ENCODE data around the gene FAM229B. TPM values are rescaled to one million over a fixed set of nuclear protein-coding genes. Genes with fewer than 3 reads are reported as not detected.

Gene FAM229B
- total and polyA plus RNA-seq, 4 experiments from 2014 or later = 1.7 to 7.6 (median 2.9) TPM

DNA sequence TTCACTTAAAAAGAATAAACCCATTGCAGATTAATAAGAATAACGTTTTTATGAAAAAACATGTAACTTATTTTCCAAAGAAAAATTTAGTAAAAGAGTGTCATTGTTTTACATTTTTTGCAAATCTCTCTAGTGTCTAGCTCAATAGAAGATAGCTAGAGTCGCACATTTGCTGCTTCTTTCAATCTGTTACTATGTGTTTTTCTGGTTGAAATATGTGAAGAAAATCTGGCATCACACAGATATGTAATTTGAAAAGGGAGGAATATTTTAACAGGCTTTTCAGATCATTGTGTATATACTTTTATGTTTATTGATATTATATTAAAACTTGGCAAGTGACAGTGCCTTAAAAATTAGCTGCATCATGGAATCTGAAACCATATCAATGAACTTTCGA is 24.4 kb upstream of the FAM229B start:
- Mint-ChIP-seq H3K27ac (no peak overlapping the region), H3K36me3 (no peaks in the 10 kb centered on the region), H3K4me1 (no peaks in the 10 kb centered on the region), H3K27me3 (peaks cover 0 to 1% of the 10 kb centered on the region in 2 donors), H3K4me3 (no peak overlapping the region), H3K9me3 (no peaks in the 10 kb centered on the region)
- Histone ChIP-seq H3K4me3 (ENCODE audit: low read length in 2 of 2) (no peak overlapping the region), H3K27me3 (ENCODE audit: insufficient read depth, low read length) (no peaks in the 10 kb centered on the region), H3K9me3 (ENCODE audit: control insufficient read depth in 1 of 2, low read length in 2 of 2) (no peaks in the 10 kb centered on the region), H3K27ac (ENCODE audit: low read depth, low read length) (no peak overlapping the region), H3K36me3 (ENCODE audit: insufficient read depth, low read length) (no peaks in the 10 kb centered on the region), H3K4me1 (ENCODE audit: insufficient read depth, low read length) (no peaks in the 10 kb centered on the region)
- CTCF ChIA-PET (ENCODE audit: partially characterized antibody) = no interaction called here
- intact Hi-C loops (cut with micrococcal nuclease) = no loop called here
- POLR2A ChIA-PET (ENCODE audit: partially characterized antibody) = no interaction called here
- no peak for DNase-seq

DNA sequence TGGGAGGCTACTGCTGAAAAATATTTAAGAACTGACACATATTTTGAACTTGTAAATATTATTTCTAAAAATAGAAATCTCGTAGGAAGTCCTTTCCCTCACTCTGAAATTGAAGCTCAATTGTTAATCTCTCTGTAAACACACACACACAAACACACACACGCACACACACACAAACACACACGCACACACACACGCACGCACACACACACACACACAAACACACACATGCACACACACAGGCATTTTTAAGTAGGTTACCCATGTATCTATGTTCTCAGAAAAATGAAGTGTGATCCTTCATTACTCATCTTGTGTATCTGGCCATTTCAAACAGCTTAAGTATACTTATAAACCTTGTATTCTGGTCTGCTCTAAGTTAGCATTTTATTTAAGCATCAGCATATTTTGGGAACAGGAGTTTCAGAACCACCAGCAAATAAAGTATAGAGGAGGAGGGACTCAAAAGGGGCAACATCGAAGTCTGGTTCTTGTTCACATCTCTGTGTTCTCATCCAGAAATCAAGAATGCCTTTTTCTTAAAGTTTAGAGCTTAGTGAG is 21.9 kb upstream of the FAM229B start:
- H3K4me1 ChIP-seq (ENCODE audit: insufficient read depth, low read length) = no peaks in the 10 kb centered on the region
- no peak overlapping the region for H3K4me3 ChIP-seq (ENCODE audit: low read length in 2 of 2)
- ChIA-PET CTCF (ENCODE audit: partially characterized antibody) (no interaction called here), POLR2A (ENCODE audit: partially characterized antibody) (interaction anchor here (0.5 kb wide), 1 partner anchor 68 kb away, joined by 3 read pairs; no protein-coding TSS in a partner anchor)
- no peak for DNase-seq
- Mint-ChIP-seq H3K9me3 (no peaks in the 10 kb centered on the region), H3K36me3 (peaks cover 3 to 6% of the 10 kb centered on the region in 2 donors), H3K4me3 (no peak overlapping the region), H3K4me1 (no peaks in the 10 kb centered on the region), H3K27me3 (peaks cover 0 to 1% of the 10 kb centered on the region in 2 donors), H3K27ac (no peak overlapping the region)
- no peaks in the 10 kb centered on the region for H3K27me3 ChIP-seq (ENCODE audit: insufficient read depth, low read length)
- intact Hi-C loops (cut with micrococcal nuclease) = no loop called here
- no peaks in the 10 kb centered on the region for H3K9me3 ChIP-seq (ENCODE audit: control insufficient read depth in 1 of 2, low read length in 2 of 2)
- H3K36me3 ChIP-seq (ENCODE audit: insufficient read depth, low read length) = no peaks in the 10 kb centered on the region
- H3K27ac ChIP-seq (ENCODE audit: low read depth, low read length) = no peak overlapping the region

DNA sequence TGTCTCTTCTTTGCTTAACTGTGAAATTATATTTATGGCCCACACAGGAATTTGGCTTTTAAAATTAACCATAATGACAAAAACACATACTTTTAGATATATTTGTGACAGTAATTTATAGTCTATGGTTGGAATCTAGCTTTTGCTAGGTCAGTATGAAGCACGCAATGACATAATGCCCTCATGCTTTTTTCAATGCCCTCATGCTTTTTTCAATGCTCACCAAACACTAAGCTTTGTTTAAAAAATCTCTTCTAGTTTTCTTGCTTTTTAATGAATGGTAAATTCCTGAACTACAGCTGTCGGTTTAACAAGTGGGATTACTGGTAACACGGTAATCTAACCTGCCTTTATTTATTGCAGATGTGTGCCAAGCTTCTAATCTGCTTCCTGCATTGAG is 20.8 kb upstream of the FAM229B start:
- H3K4me1 ChIP-seq (ENCODE audit: insufficient read depth, low read length) = no peaks in the 10 kb centered on the region
- Mint-ChIP-seq H3K36me3 (peaks cover 4 to 12% of the 10 kb centered on the region in 2 donors), H3K4me3 (no peak overlapping the region), H3K27me3 (peaks cover 0 to 1% of the 10 kb centered on the region in 2 donors), H3K4me1 (no peaks in the 10 kb centered on the region), H3K9me3 (no peaks in the 10 kb centered on the region), H3K27ac (no peak overlapping the region)
- POLR2A ChIA-PET (ENCODE audit: partially characterized antibody) = no interaction called here
- DNase-seq = no peak
- intact Hi-C loops (cut with micrococcal nuclease) = no loop called here
- H3K4me3 ChIP-seq (ENCODE audit: low read length in 2 of 2) = no peak overlapping the region
- H3K27ac ChIP-seq (ENCODE audit: low read depth, low read length) = no peak overlapping the region
- H3K36me3 ChIP-seq (ENCODE audit: insufficient read depth, low read length) = no peaks in the 10 kb centered on the region
- CTCF ChIA-PET (ENCODE audit: partially characterized antibody) = no interaction called here
- no peaks in the 10 kb centered on the region for H3K9me3 ChIP-seq (ENCODE audit: control insufficient read depth in 1 of 2, low read length in 2 of 2)
- no peaks in the 10 kb centered on the region for H3K27me3 ChIP-seq (ENCODE audit: insufficient read depth, low read length)

DNA sequence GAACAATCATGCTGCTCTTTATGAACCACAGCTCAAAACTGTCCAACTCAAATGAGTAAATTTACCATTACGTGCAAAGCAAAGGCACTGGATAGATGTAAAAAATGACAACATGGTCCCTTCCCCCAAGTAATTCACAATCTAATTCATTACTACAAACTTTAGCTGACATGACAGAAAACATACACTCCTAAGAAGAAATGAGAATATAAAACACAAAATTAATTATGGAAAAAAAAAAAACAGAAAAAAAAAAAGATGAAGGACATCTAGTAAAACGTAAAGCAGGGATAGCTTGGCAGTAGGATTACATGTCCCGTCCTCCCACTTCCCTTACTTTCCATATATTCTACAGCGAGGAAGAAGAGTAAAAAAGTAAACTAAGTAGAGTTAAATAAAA is 5.8 kb upstream of the FAM229B start:
- no peak overlapping the region for H3K4me3 Mint-ChIP-seq

DNA sequence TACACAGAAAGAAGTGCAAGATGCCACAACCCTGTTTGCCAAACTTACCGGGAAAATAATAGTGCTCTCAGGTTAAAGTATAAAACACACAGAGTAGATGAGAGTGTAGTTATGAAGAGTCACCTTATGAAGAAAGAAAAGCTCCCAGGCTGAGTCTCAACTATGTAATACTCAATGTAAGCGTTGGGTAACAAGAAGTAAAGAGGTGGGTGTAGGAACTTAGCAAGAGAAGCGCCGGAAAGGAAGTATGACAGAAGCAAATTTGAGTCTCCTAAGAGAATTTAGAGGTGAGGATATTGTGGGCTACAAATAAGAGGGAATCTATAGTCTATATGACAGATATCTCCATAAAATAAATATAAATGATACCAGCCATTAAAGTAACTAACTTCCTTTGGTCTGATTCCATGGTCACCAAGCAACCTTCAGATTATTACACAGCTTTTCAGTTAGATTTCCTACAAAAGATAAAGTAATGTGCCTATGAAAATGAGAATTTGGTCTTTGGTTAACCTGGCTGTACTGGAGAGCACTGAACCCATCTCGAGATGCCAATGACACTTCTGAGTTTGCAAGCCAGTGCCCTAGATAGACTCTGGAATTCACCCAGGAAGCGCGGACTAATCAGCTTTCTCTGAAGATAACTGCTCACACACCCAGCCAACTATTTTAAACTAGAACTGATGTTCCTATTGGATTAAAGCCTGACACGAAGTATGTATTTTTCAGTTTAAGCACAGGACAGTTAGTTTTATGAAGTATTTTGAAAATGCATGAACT is 1.9 kb upstream of the FAM229B start:
- Histone ChIP-seq H3K4me1 (ENCODE audit: insufficient read depth, low read length) (peaks cover 15% of the 10 kb centered on the region), H3K9me3 (ENCODE audit: control insufficient read depth in 1 of 2, low read length in 2 of 2) (no peaks in the 10 kb centered on the region), H3K27ac (ENCODE audit: low read depth, low read length) (no peak overlapping the region), H3K36me3 (ENCODE audit: insufficient read depth, low read length) (no peaks in the 10 kb centered on the region), H3K4me3 (ENCODE audit: low read length in 2 of 2) (no peak overlapping the region), H3K27me3 (ENCODE audit: insufficient read depth, low read length) (peaks cover 15% of the 10 kb centered on the region)
- H3K27ac Mint-ChIP-seq = peak overlapping the region in 5 of 7 donors; percentile 45 to 71 (median 48)
- no peaks in the 10 kb centered on the region for H3K9me3 Mint-ChIP-seq
- H3K27me3 Mint-ChIP-seq = peaks cover 7 to 12% of the 10 kb centered on the region in 2 donors
- intact Hi-C loops (cut with micrococcal nuclease) = loop anchor here (2.0 to 5.0 kb wide), 5 partner anchors 213 to 1271 kb away; partner anchors contain the start of genes CDK19, FYN, REV3L and SLC16A10
- H3K4me3 Mint-ChIP-seq = peak overlapping the region in 7 of 8 donors; percentile 8 to 73 (median 46)
- H3K4me1 Mint-ChIP-seq = peaks cover 6 to 15% (median 8%) of the 10 kb centered on the region in 4 donors
- peaks cover 20 to 25% of the 10 kb centered on the region in 2 donors for H3K36me3 Mint-ChIP-seq
- ChIA-PET POLR2A (ENCODE audit: partially characterized antibody) (interaction anchor here (1.5 to 2.8 kb wide), 2 partner anchors 12 to 1210 kb away, joined by 4 to 24 read pairs; partner anchors contain the start of gene AMD1), CTCF (ENCODE audit: partially characterized antibody) (interaction anchor here (0.8 to 3.9 kb wide), 6 partner anchors 13 to 1074 kb away, joined by 3 to 35 read pairs (median 4); no protein-coding TSS in a partner anchor)
- DNase-seq = no peak

More for the DNA sequence above, 5.8 kb upstream of the FAM229B start:
- Histone ChIP-seq H3K27me3 (ENCODE audit: insufficient read depth, low read length) (no peaks in the 10 kb centered on the region), H3K36me3 (ENCODE audit: insufficient read depth, low read length) (peaks cover 3% of the 10 kb centered on the region), H3K4me1 (ENCODE audit: insufficient read depth, low read length) (peaks cover 6% of the 10 kb centered on the region), H3K9me3 (ENCODE audit: control insufficient read depth in 1 of 2, low read length in 2 of 2) (no peaks in the 10 kb centered on the region), H3K27ac (ENCODE audit: low read depth, low read length) (no peak overlapping the region), H3K4me3 (ENCODE audit: low read length in 2 of 2) (no peak overlapping the region)
- DNase-seq = no peak
- CTCF ChIA-PET (ENCODE audit: partially characterized antibody) = interaction anchor here (1.4 kb wide), 1 partner anchor 81 kb away, joined by 4 read pairs; no protein-coding TSS in a partner anchor
- Mint-ChIP-seq H3K4me1 (peaks cover 6 to 10% (median 8%) of the 10 kb centered on the region in 4 donors), H3K27me3 (no peaks in the 10 kb centered on the region), H3K36me3 (peaks cover 28 to 42% of the 10 kb centered on the region in 2 donors), H3K9me3 (no peaks in the 10 kb centered on the region), H3K27ac (no peak overlapping the region)
- intact Hi-C loops (cut with micrococcal nuclease) = no loop called here
- POLR2A ChIA-PET (ENCODE audit: partially characterized antibody) = interaction anchor here (0.7 kb wide), 1 partner anchor 394 kb away, joined by 3 read pairs; no protein-coding TSS in a partner anchor

DNA sequence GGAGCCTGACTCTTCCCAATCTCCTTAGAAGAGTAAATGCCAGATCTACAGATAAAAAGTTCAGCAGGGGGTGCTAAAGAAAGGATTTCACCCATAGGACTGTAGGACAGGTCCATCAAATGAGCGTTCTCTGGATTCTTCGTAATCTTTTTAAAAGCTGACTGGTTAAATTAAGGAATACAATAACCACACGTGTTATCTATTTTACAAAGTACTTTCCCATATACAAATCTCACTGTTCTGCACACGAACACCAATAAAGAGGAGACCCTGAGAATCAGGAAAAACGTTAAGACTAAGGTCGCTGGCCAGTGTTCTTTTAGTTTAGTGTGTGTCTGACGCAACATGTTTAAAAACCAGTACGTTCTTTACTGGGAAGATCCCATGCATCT is 651 bp upstream of the FAM229B start:
- POLR2A ChIA-PET (ENCODE audit: partially characterized antibody) = interaction anchor here (0.7 to 2.8 kb wide), 11 partner anchors 13 to 1526 kb away, joined by 3 to 24 read pairs (median 4); partner anchors contain the start of genes AMD1, REV3L and TRAF3IP2
- Mint-ChIP-seq H3K27ac (no peak overlapping the region), H3K4me3 (no peak overlapping the region), H3K27me3 (peaks cover 12 to 17% of the 10 kb centered on the region in 2 donors), H3K4me1 (peaks cover 6 to 15% (median 8%) of the 10 kb centered on the region in 4 donors), H3K9me3 (peaks cover 0 to 2% (median 0%) of the 10 kb centered on the region in 8 donors), H3K36me3 (peaks cover 21 to 24% of the 10 kb centered on the region in 2 donors)
- intact Hi-C loops (cut with micrococcal nuclease) = loop anchor here (1.0 to 5.0 kb wide), 7 partner anchors 77 to 1272 kb away; partner anchors contain the start of genes AMD1, CDK19, FYN and REV3L
- no peak for DNase-seq
- Histone ChIP-seq H3K36me3 (ENCODE audit: insufficient read depth, low read length) (no peaks in the 10 kb centered on the region), H3K4me1 (ENCODE audit: insufficient read depth, low read length) (peaks cover 15% of the 10 kb centered on the region), H3K27me3 (ENCODE audit: insufficient read depth, low read length) (peaks cover 15% of the 10 kb centered on the region), H3K4me3 (ENCODE audit: low read length in 2 of 2) (peak overlapping the region; percentile 31 to 80), H3K27ac (ENCODE audit: low read depth, low read length) (peak overlapping the region; percentile 78), H3K9me3 (ENCODE audit: control insufficient read depth in 1 of 2, low read length in 2 of 2) (no peaks in the 10 kb centered on the region)
- CTCF ChIA-PET (ENCODE audit: partially characterized antibody) = interaction anchor here (0.8 to 3.9 kb wide), 9 partner anchors 14 to 1271 kb away, joined by 3 to 35 read pairs (median 4); partner anchors contain the start of gene CDK19
